GM18502 (cell line): ENCODE data around the gene NBDY.
A peak's percentile ranks its signal among the peaks of the same experiment; 100 is the strongest.

ENCODE experiments used
- ATAC-seq: cut with Tn5 transposase; IDR thresholded peaks from one replicate; pipeline ENCODE4 v1.9.1; 2021; ENCODE audit warnings: mild to moderate bottlenecking; ENCODE audit not compliant: unreplicated experiment, poor library complexity

The NBDY gene

DNA sequence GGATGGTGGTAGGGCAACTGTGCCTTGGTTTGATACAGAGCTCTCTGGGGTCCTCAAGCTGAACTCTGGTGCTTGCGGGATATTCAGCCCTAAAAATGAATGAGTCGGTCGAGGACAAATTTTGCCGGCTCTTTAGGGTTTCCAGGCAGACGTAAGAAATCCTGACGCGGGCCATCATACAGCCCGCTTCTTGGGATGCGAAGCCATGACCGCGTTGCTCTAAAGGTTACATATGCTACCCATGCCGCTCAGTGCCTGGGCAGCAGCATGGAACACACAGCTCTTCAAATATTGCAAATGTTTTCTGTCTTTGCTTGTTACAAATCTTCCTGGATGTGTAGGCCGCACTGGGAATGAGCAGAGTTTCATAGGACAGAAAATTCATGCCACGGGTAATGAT is 55.6 kb downstream of the NBDY start:
- ATAC-seq, result no peak

DNA sequence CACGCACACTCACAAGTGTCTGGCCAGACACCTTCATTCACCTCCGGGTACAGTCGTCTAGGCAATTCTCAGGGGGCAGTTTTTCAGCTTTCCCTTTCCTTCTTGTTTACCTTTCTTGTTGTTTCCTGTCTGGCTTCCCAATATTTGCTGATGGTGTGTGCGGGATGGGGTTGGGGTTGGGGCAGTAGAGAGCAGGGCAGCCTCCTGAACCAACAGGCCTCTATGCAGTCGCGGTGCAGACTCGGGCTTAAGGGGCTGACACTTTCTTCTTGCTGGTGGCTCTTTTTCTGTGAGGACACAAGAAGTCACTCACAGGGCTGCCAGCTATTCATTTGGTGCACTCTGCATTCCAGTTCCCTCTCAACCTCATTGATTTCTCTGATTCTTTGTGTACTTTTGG is 56.4 kb downstream of the NBDY start:
- no peak for ATAC-seq

DNA sequence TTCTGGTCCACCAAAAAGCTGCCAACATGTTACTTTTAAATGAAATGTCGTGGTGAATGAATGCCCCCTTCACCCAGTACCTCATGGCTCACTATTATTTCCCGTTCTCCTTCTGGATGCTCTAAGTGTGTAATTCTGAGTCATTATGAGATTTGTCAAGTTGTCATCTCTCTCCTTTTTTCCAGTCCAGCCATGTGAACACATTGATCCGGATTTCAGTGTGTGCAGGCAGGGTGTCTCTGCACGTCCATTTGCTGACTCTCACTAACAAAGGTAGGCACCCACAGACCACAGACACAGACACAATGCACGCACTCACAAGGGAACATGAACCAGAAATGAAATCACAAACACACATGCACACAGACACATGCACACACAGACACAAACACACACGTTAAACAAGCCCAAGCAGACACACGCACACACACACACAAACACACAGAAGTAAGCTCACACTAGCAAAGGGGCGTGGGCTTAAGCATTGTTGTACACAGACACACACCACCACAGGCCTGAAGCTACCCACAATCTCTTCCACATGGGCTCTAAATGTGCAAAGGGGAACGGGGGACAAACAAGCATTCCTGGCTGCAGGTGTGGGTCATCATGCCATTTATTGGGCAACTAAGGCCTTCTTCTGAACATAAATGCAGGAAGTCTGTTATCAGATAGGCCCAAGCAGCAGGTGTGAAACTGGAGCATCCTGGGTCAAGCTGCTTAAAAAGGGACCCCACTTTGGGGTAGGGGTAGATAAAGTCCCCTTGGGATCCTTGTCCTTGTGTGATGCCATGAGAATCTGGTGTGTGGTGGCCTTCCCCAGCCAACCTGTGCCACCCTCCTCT is 58.1 kb downstream of the NBDY start:
- no peak for ATAC-seq

DNA sequence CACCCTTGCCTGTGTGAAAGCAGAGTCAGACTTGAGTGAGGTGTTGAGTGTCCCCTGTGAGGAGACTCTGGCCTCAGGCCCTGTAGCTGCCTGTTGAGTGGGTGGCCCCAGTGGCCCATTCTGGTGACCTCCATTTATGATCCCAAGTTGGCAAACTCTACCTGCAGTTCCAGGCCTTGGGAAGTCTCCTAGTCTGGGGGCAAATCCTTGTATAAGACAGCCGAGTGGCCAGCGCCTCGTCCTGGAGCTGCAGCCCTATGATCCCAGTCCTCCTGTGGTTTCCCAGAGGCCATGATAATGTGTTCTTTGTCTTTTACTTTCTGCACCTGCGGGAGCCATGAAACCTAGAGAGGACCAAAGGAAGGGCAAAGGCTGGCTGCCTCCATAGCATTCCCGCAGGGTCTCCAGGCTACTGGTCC is 58.7 kb downstream of the NBDY start:
- ATAC-seq, result no peak

DNA sequence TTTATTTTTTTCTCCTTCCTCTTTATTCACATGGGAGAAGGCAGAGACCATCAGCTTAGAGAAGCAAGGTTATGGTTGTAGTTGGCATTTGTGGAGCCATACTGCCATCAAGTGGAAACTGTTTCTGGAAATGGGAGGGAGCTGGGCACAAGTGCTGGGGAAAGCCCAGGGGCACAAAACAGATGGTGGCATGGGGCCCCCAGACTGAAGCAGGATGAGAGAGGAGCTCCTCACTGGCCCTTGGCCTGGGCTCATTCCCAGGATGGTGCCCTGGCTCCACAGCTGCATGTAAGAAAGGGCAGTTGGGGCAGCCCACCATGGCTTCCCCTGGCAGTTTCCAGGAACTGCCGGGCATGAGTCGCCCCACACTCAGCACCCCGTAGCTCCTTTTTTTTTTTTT is 59.2 kb downstream of the NBDY start:
- peak; percentile 28 for ATAC-seq

DNA sequence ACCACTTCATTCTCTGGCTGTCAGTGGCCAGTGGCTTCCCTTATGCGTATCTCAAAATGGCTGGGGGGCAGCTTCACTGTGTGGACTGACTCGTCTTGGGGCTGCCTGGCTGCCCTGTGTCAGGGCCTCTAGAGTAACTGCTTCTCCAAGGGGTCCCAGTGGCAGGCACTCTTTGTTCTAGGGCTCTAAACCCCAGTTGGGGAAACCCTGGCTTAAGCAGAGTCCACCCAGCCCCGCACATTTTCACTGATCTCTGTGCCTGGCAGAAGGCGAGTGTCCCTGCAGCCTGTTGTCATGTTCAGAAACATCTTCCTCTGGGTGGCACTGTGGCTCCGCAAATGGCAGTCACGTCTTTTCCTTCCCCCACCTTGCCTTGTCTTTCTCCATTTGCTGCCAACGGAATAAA is 59.7 kb downstream of the NBDY start:
- ATAC-seq, result peak; percentile 73

DNA sequence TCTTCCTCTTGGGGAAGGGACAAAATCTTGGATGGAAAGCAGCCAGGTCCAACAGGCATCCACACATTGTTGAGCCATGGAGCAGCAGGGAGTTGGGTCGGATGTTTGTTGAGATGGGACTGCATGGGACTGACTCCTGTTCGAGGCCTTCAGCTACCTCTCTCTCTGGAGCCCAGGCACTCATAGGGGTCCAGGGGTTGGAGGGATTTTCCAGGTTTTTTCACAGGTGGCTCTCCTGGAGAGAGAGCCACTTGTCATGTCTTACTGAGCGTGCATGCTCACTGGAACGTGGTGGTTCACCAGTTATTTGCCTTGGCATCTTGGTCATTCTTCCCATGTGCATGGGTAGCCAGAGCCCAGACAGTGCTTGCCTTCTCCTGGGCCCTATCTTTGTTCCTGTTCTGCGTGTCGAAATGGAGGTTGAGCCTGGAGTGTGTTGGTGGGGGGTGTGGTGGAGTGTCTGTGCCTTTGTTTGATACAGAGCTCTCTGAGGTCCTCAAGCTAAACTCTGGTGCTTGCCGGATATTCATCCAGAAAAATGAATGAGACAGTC is 60.6 kb downstream of the NBDY start:
- ATAC-seq, result no peak

DNA sequence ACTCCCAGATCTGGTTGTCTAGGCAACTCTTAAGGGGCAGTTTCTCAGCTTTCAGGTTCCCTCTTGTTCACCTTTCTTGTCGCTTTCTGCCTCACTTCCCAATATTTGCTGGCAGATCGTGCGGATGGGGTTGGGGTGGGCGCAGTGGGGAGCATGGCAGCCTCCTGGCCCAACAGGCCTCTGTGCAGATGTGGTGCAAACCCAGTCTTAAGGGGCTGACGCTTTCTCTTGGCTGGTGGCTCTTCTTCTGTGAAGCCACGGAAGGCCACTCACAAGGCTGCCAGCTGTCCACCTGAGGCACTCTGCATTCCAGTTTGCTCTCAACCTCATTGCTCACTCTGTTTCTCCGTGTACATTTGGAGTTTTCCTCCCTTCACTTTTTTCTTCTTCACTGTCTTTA is 61.7 kb downstream of the NBDY start:
- no peak for ATAC-seq

DNA sequence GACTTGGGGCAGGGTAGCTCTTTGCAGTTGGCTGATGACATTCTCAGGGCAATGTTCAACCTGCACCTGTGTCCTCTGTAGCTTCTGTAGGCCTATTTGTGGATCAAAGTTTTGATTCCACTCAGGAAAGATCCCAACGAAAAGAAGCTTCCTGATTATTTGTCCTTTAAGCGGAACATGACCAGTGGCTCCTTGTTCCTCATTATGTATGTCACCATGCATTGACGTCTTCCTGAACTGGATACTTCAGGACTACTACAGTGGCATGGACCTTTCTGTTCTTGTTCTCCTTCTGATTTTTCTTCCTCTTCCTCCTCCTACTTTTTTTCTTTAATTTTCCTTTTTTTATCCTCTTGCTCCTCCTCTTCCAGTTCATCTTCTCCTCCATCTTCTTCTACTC is 62.4 kb downstream of the NBDY start:
- no peak for ATAC-seq

DNA sequence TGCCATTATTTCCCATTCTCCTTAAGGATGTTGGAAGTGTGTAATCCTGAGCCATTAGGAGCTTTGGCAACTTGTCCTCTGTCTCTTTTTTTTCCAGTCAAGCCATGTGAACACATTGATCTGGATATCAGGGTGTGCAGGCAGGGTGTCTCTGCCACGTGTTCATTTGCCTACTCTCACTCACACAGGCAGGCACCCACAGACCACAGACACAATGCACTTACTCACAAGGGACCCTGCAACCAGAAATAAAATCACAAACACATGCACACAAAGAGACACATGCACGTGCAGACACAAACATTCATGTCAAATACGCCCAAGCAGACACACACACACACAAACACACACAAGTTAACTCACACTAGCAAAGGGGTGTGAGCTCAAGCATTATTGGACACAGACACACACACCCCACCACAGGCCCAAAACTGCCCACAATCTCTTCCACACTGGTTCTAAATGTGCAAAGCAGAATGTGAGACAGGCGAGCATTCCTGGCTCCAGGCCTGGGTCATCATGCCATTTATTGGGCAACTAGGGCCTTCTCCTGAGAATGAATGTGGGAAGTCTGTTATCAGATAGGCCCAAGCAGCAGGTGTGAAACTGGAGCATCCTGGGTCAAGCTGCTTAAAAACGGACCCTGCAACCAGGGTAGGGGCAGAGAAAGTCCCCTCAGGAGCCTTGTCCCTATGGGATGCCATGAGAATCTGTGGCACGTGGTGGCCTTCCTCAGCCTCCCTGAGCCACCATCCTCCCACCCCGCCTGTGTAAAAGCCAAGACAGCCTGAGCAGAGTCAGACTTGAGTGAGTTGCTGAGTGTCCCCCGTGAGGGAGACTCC is 63.4 kb downstream of the NBDY start:
- peak; percentile 32 for ATAC-seq

DNA sequence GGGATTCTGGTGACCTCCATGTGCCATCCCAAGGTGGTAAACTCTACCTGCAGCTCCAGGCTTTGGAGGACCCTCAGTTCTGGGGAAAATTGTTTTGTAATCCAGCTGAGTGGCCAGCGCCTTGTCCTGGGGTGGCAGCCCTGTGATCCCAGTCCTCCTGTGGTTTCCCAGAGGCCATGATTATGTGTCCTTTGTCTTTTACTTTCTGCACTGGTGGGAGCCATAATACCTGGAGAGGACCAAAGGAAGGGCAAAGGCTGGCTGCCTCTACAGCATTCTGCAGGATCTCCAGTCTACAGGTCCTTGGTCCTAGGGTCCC is 64.0 kb downstream of the NBDY start:
- ATAC-seq, result no peak

DNA sequence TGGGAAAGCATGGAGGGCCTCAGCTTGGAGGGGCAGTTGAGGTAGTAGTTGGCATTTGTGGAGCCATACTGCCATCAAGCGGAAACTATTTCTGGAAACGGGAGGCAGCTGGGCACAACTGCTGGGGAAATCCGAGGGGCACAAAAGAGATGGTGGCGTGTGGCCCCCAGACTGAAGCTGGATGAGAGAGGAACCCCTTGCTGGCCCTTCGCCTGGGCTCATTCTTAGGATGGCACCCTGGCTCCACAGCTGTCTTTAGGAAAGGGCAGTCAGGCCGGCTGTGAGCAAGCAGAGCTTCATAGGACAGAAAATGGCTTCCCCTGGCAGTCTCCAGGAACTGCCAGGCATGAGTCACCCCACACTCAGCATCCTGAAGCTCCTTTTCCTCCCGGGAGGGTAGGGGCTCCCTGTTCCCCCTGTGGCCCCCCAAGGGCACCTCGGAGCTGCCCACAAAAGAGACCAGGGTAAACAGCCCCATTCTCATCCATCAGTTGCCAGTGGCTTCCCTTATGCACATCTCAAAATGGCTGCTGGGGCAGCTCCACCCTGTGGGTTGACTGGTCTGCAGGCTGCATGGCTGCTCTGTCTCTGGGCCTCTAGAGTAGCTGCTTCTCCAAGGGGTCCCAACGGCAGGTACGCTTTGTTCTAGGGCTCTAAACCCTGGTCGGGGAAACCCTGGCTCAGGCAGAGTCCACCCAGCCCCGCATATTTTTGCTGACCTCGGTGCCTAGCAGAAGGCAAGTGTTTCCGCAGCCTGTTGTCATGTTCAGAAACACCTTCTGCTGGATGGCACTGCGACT is 64.7 kb downstream of the NBDY start:
- no peak for ATAC-seq

DNA sequence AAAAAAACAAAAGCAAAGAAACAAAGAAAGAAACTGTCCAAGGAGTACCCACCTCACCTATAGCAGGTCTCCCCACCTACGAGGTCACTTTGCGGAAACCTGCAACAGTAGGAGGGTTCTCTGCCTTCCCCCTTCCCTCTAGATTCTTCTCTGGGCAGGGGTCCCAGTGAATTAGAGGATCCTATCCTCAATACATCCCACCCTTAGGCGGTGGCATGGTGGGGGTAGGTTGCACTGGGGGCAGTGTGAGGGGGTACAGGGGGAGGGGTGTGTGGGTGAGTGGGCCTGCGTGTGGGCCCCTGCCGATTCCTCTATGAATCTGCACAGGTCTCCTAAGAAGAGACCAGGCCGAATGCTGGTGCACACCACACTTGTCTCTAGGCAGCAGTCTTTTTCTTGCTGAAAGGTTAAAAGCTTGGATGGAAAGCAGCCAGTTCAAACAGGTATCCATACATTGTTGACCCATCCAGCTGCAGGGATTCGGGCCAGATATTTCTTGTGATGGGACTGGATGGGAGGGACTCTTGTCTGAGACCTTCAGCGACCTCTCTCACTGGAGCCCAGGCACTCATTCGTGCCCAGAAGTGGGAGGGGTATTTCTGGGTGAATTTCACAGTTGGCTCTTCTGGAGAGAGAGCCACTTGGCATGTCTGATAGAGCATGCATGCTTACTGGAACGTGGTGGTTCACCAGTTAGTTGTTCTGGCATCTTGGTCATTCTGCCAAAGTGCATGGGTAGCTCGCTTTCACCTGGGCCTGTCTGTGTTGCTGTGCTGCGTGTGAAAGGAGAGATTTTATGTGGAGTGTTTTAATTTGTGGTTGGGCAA is 65.6 kb downstream of the NBDY start:
- no peak for ATAC-seq

DNA sequence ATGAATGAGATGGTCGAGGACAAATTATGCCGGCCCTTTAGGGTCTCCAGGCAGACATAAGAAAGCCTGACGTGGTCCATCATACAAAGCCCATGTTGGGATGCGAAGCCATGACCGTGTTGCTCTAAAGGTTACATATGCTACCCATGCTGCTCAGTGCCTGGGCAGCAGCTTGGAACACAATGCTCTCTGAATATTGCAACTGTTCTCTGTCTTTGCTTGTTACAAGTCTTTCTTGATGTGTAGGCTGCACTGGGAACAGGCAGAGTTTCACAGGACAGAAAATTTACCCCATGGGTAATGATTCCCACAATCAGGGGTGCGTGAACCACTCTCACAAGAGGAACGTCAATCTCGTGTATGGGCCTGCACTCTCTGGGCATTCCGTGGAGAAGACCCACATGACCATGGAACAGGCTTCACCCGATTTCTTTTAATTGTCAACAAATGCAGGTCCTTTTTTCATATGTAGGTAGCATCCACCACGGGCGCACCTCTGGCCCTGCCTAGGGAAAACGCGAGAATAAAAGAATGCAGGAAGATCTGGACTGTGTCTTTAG is 66.3 kb downstream of the NBDY start:
- no peak for ATAC-seq

DNA sequence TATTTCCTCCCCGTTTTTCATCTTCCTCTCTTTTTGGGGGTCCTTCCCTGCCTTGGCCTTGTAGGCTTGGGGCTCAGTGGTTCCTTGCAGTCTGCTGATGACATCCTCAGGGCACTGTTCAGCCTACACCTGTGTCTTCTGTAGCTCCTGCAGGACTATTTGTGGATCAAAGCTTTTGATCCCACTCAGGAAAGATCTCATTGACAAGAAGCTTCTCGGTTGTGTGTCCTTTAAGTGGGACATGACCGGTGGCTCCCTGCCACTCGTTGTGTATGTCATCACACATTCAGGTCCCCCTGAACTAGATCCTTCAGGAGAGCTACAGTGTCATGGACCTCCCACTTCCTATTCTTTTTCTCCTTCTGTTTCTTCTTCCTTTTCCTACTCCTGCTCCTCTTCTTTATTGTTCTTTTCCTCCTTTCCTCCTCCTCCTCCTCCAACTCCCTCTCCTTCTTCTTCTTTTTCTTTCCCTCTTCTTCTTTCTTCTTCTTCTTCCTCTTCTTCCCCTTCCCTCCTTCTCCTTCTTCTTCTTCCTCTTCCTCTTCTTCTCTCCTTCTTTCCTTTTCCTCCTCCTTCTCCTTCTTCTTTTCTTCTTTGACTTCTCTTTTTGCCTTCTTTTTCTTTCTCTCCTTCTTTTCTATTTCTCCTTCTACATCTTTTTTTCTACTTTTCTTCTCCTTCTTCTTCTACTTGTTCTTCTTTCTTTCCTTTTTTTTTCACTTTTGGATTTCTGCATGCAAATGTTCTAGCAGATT is 67.8 kb downstream of the NBDY start:
- ATAC-seq, result no peak

DNA sequence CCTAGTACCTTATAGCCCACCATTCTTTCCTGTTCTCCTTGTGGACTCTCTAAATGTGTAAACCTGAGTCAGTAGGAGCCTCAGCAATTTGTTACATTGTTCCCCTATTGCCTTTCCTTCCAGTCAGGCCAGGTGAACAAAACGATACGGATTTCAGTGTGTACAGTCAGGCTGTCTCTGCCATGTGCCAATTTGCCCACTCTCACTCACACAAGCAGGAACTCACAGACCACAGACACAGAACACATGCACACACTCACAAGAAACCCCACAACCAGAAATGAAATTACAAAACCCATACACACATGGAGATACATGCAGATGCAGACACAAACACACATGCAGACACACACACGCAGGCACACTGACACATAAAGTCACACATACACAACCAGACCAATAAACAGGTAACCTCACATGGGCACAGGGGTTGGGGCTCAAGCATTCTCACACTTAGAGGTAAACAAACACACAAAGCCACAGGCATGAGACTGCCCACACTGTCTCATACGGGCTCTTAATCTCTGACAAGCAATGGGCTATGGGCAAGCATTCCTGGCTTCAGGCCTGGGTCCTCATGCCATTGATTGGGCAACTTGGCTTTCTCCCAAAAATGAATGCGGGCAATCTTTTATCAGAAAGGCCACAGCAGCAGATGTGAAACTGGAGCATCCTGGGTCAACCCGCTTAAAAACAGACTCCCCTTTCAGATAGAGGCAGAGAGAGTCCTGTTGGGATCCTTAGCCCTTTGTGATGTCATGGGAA is 68.7 kb downstream of the NBDY start:
- ATAC-seq, result no peak

DNA sequence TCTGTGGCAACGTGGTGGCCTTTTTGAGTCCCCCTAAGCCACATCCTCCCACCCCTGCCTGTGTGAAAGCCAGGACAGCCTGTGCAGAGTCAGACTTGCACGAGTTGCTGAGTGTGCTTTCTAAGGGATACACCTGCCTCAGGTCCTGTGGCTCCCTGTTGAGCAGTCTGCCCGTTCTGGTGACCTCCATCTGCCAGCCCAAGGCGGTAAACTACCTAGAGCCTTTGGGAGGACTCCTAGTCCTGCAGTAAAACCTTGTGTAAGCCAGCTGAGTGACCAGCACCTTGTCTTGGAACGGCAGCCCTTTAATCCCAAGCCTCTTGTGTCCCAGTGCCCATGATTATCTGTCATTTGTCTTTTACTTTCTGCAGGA is 69.3 kb downstream of the NBDY start:
- no peak for ATAC-seq
